Measurements from ENCODE around the gene PTGIS. TPM values are rescaled to one million over a fixed set of nuclear protein-coding genes. Genes with fewer than 3 reads are reported as not detected.

PTGIS gene
- total and polyA plus RNA-seq, 2 of the 4 experiments (the other 2 are of a cell fraction): 1.6 to 2.6 TPM

- Histone ChIP-seq H3K36me3 (ENCODE audit: control insufficient read depth, insufficient read depth, low read length) (no peaks in the 10 kb centered on the region), H3K4me1 (ENCODE audit: control insufficient read depth, insufficient read depth, low read length) (peaks cover 14% of the 10 kb centered on the region), H3K9ac (ENCODE audit: low read depth, low read length) (peak overlapping the region; percentile 33; the same call in 1 of the 2 replicates), H3K27me3 (ENCODE audit: control insufficient read depth, insufficient read depth, low read length) (no peaks in the 10 kb centered on the region), H3K4me2 (ENCODE audit: low read depth, low read length) (peak overlapping the region; percentile 18), H2AK9ac (replicated peaks; ENCODE audit: low read depth, low read length, poor library complexity) (peak overlapping the region; percentile 18), H3K23ac (ENCODE audit: low read depth, low read length) (no peak overlapping the region; the same call in 1 of the 2 replicates), H4K8ac (ENCODE audit: low read depth in 2 of 2, low read length in 2 of 2) (peak overlapping the region; percentile 34 to 85), H2AK5ac (ENCODE audit: low read depth, low read length) (peak overlapping the region; percentile 16), H2BK20ac (ENCODE audit: low read depth, low read length) (peak overlapping the region; percentile 48), H4K20me1 (ENCODE audit: insufficient read depth, low read length) (no peaks in the 10 kb centered on the region), H3K9me1 (ENCODE audit: insufficient read depth, low read length) (0 out of 2 replicates have a peak, but pooled peaks cover 11% of the 10 kb centered on the region), H4K5ac (ENCODE audit: low read depth, low read length) (peak overlapping the region; percentile 65), H3K14ac (replicated peaks; ENCODE audit: low read depth, low read length) (0 out of 2 replicates have a peak overlapping the region, but pooled peaks have one; percentile 12), H4K91ac (ENCODE audit: insufficient read depth, low read depth, low read length) (peak overlapping the region; percentile 36; the same call in 1 of the 2 replicates), H3K56ac (ENCODE audit: extremely low read depth, insufficient read depth, low read length) (no peak overlapping the region), H2BK120ac (ENCODE audit: low read depth, low read length) (peak overlapping the region; percentile 49; the same call in 1 of the 2 replicates), H3K4ac (ENCODE audit: low read depth, low read length) (peak overlapping the region; percentile 21), H2BK15ac (ENCODE audit: low read depth, low read length) (peak overlapping the region; percentile 43; the same call in 2 of the 3 replicates), H3K9me3 (ENCODE audit: control insufficient read depth, insufficient read depth, low read length) (no peaks in the 10 kb centered on the region), H3K4me3 (ENCODE audit: insufficient read depth, low read depth, low read length) (no peak overlapping the region), H2AFZ (replicated peaks; ENCODE audit: low read length, poor library complexity) (peak overlapping the region; percentile 76), H3K79me1 (ENCODE audit: low read depth in 1 of 2, low read length in 2 of 2) (peaks cover 0 to 3% of the 10 kb centered on the region in 2 experiments; a peak in 1 of 4 replicates), H3K18ac (ENCODE audit: low read depth, low read length) (peak overlapping the region; percentile 63), H3K27ac (ENCODE audit: insufficient read depth, low read length) (peak overlapping the region; percentile 31; the same call in 1 of the 2 replicates), H2BK5ac (ENCODE audit: low read depth, low read length, poor library complexity, severe bottlenecking) (peak overlapping the region; percentile 4)
- TF ChIP-seq NFE2L2 (IDR thresholded peaks at IDR 0.05; ENCODE audit: low read depth, low read length) (no peak), MAFK (IDR thresholded peaks at IDR 0.05; ENCODE audit: low read depth, low read length) (no peak), MXI1 (IDR thresholded peaks at IDR 0.05; ENCODE audit: borderline replicate concordance, low read depth, low read length) (no peak), USF2 (IDR thresholded peaks at IDR 0.05; ENCODE audit: low read depth, low read length) (no peak), RAD21 (IDR thresholded peaks at IDR 0.05; ENCODE audit: low read length) (no peak), RCOR1 (IDR thresholded peaks at IDR 0.05; ENCODE audit: insufficient replicate concordance, low read length) (no peak), SMC3 (IDR thresholded peaks at IDR 0.05; ENCODE audit: low read depth, low read length) (no peak), ELK1 (IDR thresholded peaks at IDR 0.05; ENCODE audit: borderline replicate concordance, low read depth, low read length) (no peak), CTCF (conservative IDR thresholded peaks at IDR 0.05; ENCODE audit: low read depth, low read length) (no peak), BHLHE40 (IDR thresholded peaks at IDR 0.05; ENCODE audit: low read depth, low read length) (no peak), POLR2A (IDR thresholded peaks at IDR 0.05; ENCODE audit: low read depth, low read length) (no peak), MAZ (IDR thresholded peaks at IDR 0.05; ENCODE audit: borderline replicate concordance, low read depth, low read length) (no peak)
- CTCF ChIA-PET: no interaction called here
- BruUV-seq (replicated peaks): no TSS peak
- WGBS, 2 experiments (ENCODE audit: extremely low coverage in 2 of 2, insufficient read length in 1 of 2): no CpG with 5 or more reads among the region's 2 CpGs
- in situ Hi-C loops (cut with MboI; ENCODE audit: low sequenced_read_pairs): no loop called here
- dilution Hi-C loops (cut with HindIII; ENCODE audit: low sequenced_read_pairs, unreplicated experiment): no loop called here
- POLR2A ChIA-PET (ENCODE audit: unreplicated experiment): no interaction called here
- ATAC-seq (ENCODE audit: low read depth): no peak
- no peak for DNase-seq
- intact Hi-C loops (cut with micrococcal nuclease): no loop called here
Observed at GRCh38 chr20:49561806-49562205, 6.1 kb downstream of the PTGIS start.
